HG03108 (cell line): ENCODE measurements around the gene RB1.
"Not testable (repeated sequence)": the region's sequence is repeated elsewhere in the genome, so short reads cannot be mapped to it uniquely, and the experiment has no call there.

Experiments used
- ATAC-seq: cut with Tn5 transposase; IDR thresholded peaks from one replicate; pipeline ENCODE4 v1.9.1; 2021; ENCODE audit warnings: moderate library complexity; ENCODE audit not compliant: unreplicated experiment

RB1 gene

DNA sequence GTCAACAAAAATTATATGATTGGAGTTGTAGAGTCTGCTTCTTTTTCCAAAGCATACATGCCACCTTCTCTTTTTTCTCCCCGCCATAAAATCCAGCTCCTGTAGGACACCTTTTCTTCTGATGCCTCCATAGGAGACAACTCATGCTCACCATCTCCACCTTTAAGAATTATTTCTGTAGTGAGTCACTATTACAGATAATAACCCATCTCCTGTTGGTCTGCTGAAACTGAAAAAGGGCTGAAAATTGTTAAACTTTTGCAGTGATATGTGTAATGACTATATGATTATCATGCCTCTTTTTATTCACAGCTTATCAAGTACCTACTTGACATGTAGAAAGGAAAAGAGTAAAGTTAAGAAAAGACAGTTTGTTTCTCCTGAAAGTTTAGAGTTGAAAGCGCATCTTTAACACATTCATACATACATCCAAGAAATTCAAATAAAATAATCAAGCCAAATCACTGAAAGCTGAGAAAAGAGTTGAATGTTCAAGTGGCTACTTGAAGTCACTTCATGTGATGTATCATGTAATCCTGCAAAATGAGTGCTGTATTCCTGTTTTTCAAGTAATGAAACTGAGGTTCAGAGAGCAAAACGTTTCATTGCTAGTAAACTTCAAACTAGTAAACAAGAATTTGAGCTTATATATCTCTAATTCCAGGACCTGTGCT, 144.9 kb downstream of the RB1 start:
- ATAC-seq, result no peak

DNA sequence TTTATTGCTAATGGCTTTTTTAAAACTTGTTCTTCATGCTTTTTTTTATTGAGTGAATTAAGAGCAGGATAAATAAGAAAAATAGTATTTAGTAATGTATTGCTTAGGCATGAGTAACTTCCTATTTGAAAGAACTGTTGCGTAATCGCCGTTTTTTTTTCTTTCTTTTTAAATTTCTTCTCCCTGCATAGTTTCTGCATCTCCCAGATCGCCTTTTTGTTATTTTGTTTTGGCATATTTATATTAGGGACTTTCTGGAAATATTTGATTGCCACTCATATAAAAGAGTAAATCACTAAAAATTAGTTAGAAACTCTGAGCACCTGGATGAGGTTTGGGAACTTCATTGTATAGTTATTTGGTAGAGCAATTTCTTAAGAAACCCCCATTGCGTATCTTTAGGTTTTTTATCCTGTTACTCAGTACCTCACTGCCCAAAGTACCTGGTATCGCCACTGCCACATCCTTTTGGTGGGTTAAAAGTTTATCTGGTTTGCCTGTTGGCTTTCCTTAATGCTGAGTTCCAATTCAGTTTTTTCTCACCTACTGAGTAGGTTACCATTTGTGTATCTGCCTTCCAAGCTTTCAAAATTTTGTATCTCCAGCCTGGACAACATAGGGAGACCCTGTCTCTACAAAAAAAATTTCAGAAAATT, 145.5 kb downstream of the RB1 start:
- ATAC-seq, result no peak

DNA sequence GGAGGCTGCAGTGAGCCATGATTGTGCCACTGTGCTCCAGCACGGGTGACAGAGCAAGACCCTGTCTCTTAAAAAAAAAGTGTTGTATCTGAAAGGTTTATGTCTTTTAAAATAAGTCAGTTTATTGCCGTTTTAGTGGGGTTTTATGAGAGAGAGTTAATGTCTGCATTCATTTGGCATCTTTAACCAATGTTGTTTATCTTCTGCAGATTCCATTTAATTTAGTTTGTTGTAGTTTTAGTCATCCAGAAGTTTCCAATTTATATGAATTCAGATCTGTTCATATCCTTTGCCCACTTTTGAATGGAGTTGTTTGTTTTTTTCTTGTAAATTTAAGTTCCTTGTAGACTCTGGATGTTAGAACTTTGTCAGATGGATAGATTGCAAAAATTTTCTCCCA, 146.1 kb downstream of the RB1 start:
- no peak for ATAC-seq

DNA sequence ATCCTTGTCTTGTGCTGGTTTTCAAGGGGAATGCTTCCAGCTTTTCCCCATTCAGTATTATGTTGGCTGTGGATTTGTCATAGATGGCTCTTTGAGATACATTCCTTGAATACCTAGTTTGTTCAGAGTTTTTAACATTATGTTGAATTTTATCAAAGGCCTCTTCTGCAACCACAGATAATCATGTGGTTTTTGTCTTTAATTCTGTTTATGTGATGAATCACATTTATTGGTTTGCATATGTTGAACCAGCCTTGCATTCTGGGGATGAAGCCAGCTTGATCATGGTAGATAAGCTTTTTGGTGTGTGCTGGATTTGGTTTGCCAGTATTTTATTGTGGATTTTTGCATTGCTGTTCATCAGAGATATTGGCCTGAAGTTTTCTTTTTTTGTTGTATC, 147.6 kb downstream of the RB1 start:
- not testable (repeated sequence) for ATAC-seq

DNA sequence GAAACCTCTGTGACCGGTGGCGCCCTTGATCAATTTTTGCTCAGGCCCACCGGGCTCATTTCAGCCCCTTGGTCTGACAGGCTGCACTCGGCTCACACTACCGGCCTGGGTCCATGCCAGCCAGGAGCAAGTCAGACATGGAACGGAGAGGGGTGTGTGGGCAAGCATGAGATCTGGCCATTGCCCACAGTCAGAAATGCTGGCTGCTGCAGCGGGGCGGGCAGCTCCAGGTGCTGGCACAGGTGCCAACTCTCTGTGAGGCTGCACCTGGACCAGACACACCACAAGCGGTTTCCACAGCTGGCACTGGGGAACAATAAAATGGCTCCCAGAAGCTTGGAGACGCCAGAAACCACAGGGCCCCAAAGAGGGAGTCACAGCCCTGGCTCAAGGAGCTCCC, 153.0 kb downstream of the RB1 start:
- ATAC-seq, result no peak

DNA sequence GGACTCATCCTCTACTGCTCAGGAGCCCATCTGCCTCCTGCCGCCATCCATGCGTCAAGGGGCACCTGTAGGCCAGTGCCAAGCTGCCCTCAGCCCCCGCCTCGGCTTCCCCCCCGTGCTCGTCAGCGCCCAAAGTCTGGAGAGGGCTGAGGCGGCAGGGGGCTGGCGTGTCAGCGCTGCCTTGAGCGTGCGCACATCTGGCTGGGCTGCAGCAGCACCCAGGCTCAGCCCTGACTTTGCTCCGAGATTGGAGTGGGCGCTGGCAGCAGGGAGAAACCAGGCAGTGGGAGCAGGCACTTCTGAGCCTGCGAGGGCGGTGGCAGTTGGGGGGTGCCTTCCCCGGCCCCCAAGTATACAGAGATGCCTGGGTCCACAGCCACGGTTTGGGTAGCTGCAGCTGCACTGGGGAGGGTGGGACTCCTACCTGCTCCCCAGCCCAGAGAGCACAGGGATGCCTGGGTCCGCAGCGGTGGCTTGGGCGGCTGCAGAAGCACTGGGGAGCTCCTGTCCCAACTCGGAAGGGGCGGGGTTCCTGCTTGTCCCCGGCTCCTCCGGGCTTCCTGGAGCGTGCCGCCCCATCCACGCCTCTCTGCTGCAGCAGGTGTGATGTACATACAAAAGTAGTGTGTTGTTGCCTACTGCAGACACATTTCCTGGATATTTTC, 154.2 kb downstream of the RB1 start:
- ATAC-seq, result no peak

DNA sequence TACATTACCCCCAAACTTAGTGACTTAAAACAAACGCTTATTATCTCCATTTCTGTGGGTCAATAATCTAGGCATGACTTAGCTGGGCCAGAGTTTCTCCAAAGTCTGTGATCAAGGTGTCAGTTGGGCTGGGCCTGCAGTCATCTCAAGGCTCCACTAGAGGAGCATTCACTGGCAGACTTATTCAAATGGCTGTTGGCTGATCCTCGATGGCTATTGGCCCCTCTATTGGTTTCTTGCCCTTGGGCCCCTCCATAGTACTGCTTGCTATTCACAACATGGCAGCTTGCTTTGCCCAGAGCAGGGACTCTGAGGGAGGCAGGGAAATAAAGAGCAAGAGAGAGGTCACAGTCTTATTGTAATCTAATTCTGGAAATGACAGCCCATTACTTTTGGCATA, 171.7 kb downstream of the RB1 start:
- ATAC-seq, result no peak

DNA sequence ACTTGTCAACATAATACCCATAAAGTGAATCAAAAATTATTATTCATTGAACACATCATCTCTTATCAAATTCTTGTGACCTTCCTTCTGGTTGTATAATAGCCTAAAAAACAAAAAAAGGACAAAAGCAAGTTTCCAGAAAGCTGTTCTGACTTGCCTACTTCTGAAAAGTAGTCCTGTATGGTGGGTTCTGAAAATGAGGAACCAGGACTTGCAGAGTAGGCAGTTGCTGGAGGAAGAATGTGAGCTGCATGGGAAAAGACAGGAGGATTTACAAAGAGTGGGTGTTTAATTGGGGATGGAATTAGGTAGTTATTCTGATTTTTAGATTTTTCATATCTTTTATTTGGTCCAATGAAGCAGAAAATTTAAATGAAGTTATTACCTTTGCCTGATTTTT, 172.7 kb downstream of the RB1 start:
- ATAC-seq, result no peak

DNA sequence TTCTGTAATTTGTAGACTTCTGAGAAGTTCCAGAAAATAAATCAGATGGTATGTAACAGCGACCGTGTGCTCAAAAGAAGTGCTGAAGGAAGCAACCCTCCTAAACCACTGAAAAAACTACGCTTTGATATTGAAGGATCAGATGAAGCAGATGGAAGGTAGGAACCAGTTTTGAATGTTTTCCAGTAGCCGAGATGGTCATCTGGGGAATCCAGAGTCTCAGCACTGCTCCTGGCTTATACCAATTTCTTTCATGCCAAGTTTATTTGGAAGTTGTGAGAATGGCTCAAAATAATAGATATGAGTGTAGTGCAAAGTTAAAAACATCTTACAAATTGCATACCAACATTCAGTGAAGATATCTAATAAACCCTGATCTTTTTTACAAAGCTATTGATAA, 173.1 kb downstream of the RB1 start:
- no peak for ATAC-seq

DNA sequence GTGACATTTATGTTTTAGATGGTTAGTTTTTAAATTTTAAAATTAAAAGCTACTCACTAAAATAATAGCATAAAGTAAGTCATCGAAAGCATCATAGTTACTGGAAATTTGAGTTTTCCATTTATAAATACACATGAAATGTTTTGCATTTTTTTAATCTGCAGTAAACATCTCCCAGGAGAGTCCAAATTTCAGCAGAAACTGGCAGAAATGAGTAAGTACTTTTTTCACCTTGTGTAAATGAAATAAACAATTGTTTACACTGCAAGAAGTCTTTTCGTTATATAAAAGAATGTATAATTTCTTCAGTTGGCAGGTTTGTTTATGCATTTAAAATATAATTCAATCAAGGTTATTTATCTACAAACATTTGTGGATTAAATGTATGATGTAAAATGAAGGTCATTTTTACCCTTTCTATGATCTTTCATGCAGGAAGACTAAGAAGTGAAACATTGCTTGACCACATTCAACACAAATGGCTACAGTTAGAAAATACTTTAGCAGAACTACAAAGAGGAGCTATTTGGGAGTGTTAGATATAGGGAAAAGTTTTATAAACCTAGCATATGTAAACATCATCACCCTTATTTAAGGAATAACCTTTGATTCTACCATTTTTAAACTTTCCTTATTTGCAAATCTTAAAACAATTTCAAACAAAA, 173.8 kb downstream of the RB1 start:
- no peak for ATAC-seq

DNA sequence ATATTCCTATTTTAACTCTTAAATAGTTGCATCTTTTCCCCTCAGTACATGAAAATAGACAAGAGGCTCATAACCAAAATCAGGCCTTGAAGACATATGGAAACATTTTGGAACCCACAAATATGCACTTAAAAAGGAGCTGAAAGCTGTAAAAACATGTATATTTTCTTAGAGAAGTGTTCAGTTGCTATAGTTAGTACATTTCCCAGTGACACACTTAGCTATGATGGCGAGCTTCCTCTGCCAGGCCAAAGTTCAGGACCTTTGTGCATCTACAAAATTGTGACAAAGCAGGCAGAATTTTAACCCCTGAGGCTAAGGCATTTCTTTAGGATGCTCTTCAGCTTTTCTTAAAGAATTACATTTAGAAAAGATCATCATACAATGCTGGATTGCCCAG, 174.8 kb downstream of the RB1 start:
- ATAC-seq, result no peak

DNA sequence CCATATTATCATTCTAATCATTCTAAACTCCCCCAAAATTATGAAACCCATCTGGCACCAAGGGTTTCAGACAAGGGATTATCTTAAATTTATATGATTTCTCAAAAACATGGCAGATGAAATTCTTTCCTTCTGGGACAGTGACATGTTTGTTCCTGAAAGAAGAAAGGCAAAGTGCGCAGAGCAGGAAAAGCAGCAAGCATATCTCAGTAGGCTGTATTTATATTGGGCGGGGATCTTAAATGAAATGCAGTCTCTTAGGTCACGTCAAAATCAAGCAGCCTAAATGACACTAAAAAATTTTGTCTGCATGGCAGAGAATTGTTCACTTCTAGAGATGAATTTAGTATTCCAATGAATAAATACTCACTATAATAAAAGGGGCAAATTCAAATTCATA, 180.0 kb downstream of the RB1 start:
- ATAC-seq, result no peak

DNA sequence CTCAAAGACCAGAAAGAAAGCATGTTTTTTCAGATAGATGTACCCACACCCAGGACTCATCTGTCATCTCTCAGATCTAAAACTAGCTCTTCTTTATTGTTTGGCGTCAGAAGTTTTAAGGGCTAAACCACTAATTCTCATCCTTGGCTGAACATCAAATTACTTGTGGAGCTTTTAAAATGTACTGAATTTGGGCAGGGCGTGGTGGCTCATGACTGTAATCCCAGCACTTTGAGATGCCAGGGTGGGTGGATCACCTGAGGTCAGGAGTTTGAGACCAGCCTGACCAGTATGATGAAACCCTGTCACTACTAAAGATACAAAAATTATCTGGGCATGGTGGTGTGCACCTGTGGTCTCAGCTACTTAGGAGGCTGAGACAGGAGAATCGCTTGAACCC, 181.9 kb downstream of the RB1 start:
- no peak for ATAC-seq

DNA sequence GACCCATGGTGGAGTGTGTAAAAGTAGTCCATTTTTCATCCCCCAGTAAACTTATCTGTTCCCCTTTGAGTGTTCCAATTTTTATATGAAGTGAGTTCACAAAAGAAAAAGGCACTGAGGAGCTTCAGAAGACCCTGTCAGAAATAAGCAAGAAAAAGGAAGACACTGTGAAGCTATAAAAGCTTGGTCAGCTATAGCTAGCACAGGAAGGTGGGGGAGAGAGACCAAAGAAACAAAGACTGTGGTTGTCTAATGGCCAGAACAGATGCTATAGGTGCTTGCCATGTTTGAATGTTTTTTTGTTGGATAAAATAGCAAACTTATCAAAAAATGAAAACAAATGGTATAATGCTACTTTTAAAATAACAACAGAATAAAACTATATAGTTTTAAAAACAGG, 182.8 kb downstream of the RB1 start:
- no peak for ATAC-seq

DNA sequence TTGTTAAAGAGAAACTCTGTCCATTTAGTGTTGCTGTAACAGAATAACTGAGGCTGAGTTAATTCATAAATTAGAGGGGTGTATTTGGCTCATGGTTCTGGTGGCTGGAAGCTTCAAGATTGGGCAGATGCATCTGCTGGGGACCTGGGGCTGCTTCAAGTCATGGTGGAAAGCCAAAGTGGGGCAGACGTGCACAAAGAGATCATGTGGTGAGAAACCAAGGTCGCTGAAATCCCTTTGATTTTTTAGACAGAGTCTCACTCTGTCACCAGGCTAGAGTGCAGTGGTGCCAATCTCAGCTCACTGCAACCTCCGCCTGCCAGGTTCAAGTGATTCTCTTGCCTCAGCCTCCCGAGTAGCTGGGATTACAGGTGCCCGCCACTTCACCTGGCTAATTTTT, 183.3 kb downstream of the RB1 start:
- ATAC-seq, result no peak

DNA sequence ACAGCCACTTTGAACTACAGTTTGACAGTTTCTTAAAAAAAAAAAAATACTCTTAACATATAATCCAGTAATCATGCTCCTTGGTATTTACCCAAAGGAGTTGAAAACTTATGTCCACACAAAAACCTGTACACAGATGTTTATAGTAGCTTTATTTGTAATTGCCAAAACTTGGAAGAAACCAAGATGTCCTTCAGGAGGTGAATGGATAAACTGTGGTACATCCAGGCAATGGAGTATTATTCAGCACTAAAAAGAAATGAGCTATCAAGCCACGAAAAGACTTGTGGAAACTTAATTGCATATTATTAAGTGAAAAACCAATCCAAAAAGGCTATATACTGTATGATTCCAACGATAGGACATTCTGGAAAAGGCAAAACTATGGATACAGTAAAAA, 184.4 kb downstream of the RB1 start:
- no peak for ATAC-seq

DNA sequence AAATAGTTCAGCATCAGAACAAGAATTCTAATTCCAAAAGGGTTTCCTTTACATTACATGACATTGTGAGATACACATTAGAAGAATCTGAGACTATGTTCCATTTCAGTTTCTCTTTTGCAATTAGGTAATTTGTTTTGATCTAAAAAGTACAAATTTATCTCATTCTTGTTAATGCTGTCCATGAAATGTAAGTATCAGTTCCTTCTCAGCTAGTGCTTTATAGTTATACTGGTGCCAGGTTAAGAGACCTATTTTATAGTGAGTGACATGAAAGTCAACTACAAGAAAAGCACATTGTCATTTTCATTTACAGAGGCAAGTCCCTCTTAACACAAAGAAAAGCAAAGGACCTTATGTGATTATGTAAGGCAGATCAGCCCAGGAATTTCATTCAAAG, 185.4 kb downstream of the RB1 start:
- no peak for ATAC-seq

DNA sequence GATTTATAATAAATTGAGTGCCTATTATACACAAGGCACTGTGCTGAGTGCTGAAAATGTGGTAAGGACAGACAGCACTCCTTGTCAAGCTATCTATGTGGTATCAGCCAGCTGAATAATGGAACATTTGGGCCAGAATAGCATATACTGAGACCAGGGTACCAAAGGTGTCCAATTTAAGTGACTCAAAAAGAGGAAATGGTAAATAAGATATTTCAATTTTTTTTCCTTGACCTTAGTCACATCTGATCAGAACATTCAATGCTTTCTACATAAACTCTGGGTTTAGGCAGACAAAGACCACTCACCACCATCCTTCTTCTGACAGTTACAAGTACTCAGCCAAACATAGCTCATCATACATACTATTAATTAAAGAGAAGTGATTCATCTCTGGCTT, 186.1 kb downstream of the RB1 start:
- no peak for ATAC-seq

DNA sequence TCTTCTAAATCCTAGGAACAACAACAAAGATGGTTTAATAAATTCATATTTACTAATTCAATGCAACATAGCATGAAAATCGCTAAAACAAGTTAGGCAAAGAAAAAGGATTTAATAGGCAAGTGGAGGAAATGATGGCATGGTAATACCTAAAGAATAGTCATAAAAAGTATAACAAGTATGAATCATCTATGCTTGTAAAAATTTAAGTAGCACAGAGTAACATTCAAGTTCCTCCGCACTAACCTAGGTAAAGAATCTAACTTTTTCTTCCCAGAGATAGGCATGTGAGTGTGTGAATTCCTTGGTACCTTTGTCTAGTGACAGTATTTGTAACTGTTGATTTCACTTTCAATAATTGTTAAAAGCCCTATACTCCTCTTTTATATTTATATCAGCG, 186.7 kb downstream of the RB1 start:
- ATAC-seq, result no peak

DNA sequence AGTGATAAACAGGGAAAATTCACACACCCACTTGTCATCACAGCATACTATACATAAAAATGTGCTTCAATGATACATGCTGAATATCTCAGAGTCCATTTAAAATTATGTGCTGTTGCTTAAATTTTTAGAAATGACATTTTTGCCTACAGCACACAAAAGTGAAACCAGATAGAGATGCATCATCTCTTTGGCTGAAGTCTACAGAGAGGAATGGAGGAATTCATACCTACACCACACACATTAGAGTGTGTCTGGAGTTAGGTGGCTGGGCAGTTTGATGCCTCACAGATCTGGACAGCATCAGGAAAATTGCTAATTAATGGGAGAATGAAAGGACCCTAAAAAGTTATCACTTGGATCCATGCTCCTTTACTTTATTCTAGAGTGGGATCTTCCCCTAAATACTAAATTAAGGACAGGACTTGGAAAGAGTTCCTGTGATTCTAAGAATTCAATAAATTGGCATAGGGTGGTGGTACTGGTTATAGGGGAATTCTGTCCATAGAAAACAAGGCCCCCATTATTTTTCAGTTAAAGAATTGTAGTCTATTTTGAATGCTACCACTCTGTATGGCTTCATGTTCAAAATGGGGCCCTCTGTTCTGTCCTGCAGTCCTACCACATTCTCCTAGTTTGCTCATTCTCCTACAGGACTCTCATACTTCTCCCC, 188.0 kb downstream of the RB1 start:
- no peak for ATAC-seq

DNA sequence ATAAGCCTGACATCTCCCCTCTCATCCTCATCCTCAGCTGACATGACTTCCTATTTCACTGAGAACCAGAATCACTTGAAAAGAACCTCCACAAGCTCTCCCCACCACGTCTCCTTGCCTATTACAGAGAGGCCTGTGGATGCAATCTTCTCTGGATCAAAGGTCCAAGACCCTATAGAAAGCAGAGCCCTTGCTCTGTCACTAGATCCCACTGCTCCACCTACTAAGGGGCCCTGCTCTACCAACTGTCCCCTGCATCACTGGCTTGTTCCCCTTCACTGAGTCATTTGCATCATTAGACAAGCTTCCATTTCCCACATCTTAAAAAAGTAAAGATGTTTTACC, 188.5 kb downstream of the RB1 start:
- ATAC-seq, result peak; percentile 41
